Measurements from ENCODE around the gene SPDYE8. TPM values are rescaled to one million over a fixed set of nuclear protein-coding genes. Genes with fewer than 3 reads are reported as not detected.
"Not testable (repeated sequence)": the region's sequence is repeated elsewhere in the genome, so short reads cannot be mapped to it uniquely, and the experiment has no call there.

SPDYE8 gene
- not detected for total RNA-seq

- ATAC-seq = not testable (repeated sequence)
Observed at GRCh38 chr7:73029666-73030065, at the start of gene SPDYE8. Gene SPDYE8, minus strand, starts transcription at chr7:73029766. Its CDS starts 1,800 bp downstream, at chr7:73027966.

- ATAC-seq = not testable (repeated sequence)
Observed at GRCh38 chr7:73057811-73058210, 28.2 kb upstream of the SPDYE8 start, which contains the start of gene SPDYE11. Gene SPDYE11, minus strand, starts transcription at chr7:73057911. Its CDS starts 1,800 bp downstream, at chr7:73056111.

GRCh38 chr7:73006491-73006890 lies 23.1 kb downstream of the SPDYE8 start:
- ATAC-seq = not testable (repeated sequence)

DNA sequence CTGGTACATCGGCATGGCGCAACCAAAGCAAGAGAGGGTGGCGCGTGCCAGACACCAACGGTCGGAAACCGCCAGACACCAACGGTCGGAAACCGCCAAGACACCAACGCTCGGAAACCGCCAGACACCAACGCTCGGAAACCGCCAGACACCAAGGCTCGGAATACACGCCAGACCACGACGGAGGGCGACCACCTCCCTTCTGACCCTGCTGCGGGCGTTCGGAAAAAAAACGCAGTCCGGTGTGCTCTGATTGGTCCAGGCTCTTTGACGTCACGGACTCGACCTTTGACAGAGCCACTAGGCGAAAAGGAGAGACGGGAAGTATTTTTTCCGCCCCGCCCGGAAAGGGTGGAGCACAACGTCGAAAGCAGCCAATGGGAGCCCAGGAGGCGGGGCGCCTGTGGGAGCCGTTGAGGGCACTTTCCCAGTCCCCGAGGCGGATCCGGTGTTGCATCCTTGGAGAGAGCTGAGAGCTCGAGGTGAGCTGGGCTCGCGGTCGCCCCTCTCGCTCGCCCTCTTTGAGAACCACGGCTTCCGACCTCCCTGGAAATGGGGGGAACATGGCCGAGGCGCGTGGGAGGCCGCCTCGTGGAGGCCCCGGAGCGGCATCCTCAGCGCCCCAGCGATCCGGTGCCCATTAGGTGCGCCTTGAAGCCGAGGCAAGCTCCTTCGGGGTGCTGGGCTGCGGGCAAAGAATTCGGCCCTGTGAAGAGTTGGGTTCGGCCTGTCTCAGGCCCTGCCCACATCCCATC lies 23.7 kb downstream of the SPDYE8 start:
- ATAC-seq = peak; percentile 96

- ATAC-seq = peak; percentile 96
Observed at GRCh38 chr7:73005356-73005692, 24.2 kb downstream of the SPDYE8 start.

DNA sequence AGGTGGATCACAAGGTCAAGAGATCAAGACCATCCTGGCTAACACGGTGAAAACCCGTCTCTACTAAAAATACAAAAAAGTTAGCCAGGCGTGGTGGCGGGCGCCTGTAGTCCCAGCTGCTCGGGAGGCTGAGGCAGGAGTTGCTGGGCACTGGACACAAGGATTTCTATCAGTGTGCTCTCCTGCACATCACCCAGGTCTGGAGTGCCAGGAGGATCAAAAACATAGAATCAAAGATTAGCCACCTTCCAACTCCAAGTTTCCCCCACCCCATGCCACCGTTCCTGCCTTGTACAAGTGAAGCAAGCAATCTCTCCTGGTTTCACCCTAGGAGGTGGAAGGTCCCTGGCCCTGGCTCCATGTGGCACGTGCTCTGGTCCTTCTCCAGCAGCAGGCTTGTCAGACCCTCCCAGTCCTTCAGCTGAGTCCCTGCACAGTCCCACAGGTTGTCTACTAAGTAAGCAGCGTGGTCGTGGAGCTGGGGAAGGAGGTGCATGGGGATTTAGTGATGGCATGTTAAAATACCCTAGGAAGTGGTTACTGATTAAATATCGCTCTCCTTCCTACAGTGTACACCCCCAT lies 31.6 kb downstream of the SPDYE8 start:
- not testable (repeated sequence) for ATAC-seq

DNA sequence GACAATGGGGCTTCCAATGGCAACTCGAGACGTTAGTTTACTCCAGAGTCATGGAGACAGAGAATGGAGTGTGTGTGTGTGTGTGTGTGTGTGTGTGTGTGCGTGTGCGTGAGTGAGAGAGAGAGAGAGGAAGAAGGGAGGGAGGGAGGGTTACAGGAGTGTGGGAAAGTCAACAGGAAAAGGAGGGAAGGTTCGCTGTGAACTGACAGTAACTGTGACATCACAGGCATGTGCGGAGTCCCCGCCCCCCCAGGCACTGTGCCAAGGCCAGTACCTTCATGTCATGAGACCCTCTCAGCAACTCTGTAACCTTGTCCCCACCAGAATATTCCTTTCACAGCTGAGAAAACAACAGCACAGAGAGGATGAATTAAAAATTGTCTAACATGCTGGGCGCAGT lies 32.1 kb downstream of the SPDYE8 start:
- ATAC-seq = peak; percentile 20

GRCh38 chr7:72995484-72995883 lies 34.1 kb downstream of the SPDYE8 start:
- ATAC-seq = not testable (repeated sequence)

- ATAC-seq = peak; percentile 65
Observed at GRCh38 chr7:72990146-72990913, 39.2 kb downstream of the SPDYE8 start.

GRCh38 chr7:72982084-72982483 lies 47.5 kb downstream of the SPDYE8 start:
- ATAC-seq = peak; percentile 63

- not testable (repeated sequence) for ATAC-seq
Observed at GRCh38 chr7:72980382-72980781, 49.2 kb downstream of the SPDYE8 start.

GRCh38 chr7:72976434-72976833 lies 53.1 kb downstream of the SPDYE8 start:
- ATAC-seq = not testable (repeated sequence)

GRCh38 chr7:72975656-72976286 lies 53.8 kb downstream of the SPDYE8 start:
- ATAC-seq = not testable (repeated sequence)

GRCh38 chr7:72974781-72975180 lies 54.8 kb downstream of the SPDYE8 start:
- ATAC-seq = not testable (repeated sequence)

DNA sequence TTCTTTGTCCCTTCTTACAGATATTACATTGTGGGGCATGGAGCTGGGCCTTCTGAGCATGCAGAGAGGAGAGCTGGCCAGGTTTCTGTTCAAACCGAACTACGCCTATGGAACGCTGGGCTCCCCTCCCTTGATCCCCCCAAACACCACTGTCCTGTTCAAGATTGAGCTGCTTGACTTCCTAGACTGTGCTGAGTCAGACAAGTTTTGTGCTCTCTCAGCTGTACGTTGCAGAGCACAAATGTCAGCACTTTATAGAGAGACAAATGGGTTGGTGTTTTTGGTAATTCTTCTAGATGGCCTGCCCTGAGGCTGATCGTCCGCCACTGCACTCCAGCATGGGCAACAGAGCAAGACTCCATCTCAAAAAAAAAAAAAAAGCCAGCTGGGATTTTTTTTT lies 58.1 kb downstream of the SPDYE8 start:
- ATAC-seq = not testable (repeated sequence)

Other genes with a start within 250 kb of the SPDYE8 start
- 1.00 TPM for gene TYW1B, start 201.6 kb downstream of the SPDYE8 start, total RNA-seq
- gene POM121, start 104.7 kb downstream of the SPDYE8 start, total RNA-seq = 23.4 TPM
- not detected for gene TRIM74, start 60.3 kb downstream of the SPDYE8 start, total RNA-seq
- gene SPDYE11, start 28.1 kb upstream of the SPDYE8 start, total RNA-seq = not detected
- gene SPDYE9, start 56.3 kb upstream of the SPDYE8 start, total RNA-seq = not detected